H9 (cell line): ENCODE data around the gene BIRC7. TPM values are rescaled to one million over a fixed set of nuclear protein-coding genes. Genes with fewer than 3 reads are reported as not detected.

Experiments used
- DNase-seq: peaks from one replicate; pipeline ENCODE4 v3.0.0-alpha.2; 2017
- H2AFZ ChIP-seq: one replicate; pipeline ENCODE4 v1.6.1; 2013; ENCODE audit warnings: mild to moderate bottlenecking, low read length, control low read depth, moderate library complexity
- H2AK5ac ChIP-seq: 2 replicates; pipeline ENCODE4 v1.6.1; 2013; ENCODE audit warnings: low read length, control low read depth, mixed read lengths; ENCODE audit not compliant: insufficient read length
- H2BK120ac ChIP-seq: one replicate; pipeline ENCODE4 v1.6.1; 2013; ENCODE audit warnings: low read depth, mild to moderate bottlenecking, low read length, control low read depth, inconsistent platforms; ENCODE audit not compliant: poor library complexity, severe bottlenecking
- H2BK12ac ChIP-seq: 2 replicates; pipeline ENCODE4 v1.6.1; 2013; ENCODE audit warnings: low read length, control low read depth, mixed read lengths, low read depth; ENCODE audit not compliant: insufficient read length
- H2BK15ac ChIP-seq: 2 replicates; pipeline ENCODE4 v1.6.1; 2013; ENCODE audit warnings: low read depth, low read length, control low read depth
- H2BK20ac ChIP-seq: one replicate; pipeline ENCODE4 v1.6.1; 2013; ENCODE audit warnings: low read depth, mild to moderate bottlenecking, low read length, control low read depth, inconsistent platforms; ENCODE audit not compliant: poor library complexity, severe bottlenecking
- H2BK5ac ChIP-seq: 2 replicates; pipeline ENCODE4 v1.6.1; 2013; ENCODE audit warnings: low read length, control low read depth, mixed read lengths; ENCODE audit not compliant: insufficient read length
- H3K14ac ChIP-seq: 2 replicates; pipeline ENCODE4 v1.6.1; 2013; ENCODE audit warnings: low read length, control low read depth; ENCODE audit not compliant: insufficient read depth
- H3K18ac ChIP-seq: 2 replicates; pipeline ENCODE4 v1.6.1; 2013; ENCODE audit warnings: low read depth, mild to moderate bottlenecking, mixed read lengths, low read length, control low read depth; ENCODE audit not compliant: insufficient read length
- H3K23ac ChIP-seq: 2 replicates; pipeline ENCODE4 v1.6.1; 2013; ENCODE audit warnings: low read length, control low read depth, mixed read lengths, low read depth; ENCODE audit not compliant: insufficient read length
- H3K23me2 ChIP-seq: 2 replicates; pipeline ENCODE4 v1.6.1; 2013; ENCODE audit warnings: low read depth, mild to moderate bottlenecking, mixed read lengths, low read length, control low read depth; ENCODE audit not compliant: insufficient read length, poor library complexity, severe bottlenecking
- H3K27ac ChIP-seq: 2 replicates; pipeline ENCODE4 v1.5.1; 2013; ENCODE audit warnings: low read length, control low read depth, mixed read lengths, low read depth; ENCODE audit not compliant: insufficient read length
- H3K27me3 ChIP-seq: 2 replicates; pipeline ENCODE4 v1.6.1; 2013; ENCODE audit warnings: low read length, control low read depth, inconsistent platforms; ENCODE audit not compliant: insufficient read depth
- H3K4ac ChIP-seq: 2 replicates; pipeline ENCODE4 v1.6.1; 2013; ENCODE audit warnings: low read depth, mild to moderate bottlenecking, control low read depth, inconsistent platforms, low read length, moderate library complexity
- H3K4me1 ChIP-seq: 2 replicates; pipeline ENCODE4 v1.6.1; 2013; ENCODE audit warnings: low read length, control low read depth, inconsistent platforms; ENCODE audit not compliant: insufficient read depth
- H3K4me2 ChIP-seq: 2 replicates; pipeline ENCODE4 v1.6.1; 2013; ENCODE audit warnings: low read length, control low read depth, mixed read lengths; ENCODE audit not compliant: insufficient read length, insufficient read depth
- H3K56ac ChIP-seq: 2 replicates; pipeline ENCODE4 v1.6.1; 2013; ENCODE audit warnings: low read depth, mild to moderate bottlenecking, mixed read lengths, low read length, control low read depth; ENCODE audit not compliant: insufficient read length
- H3K79me1 ChIP-seq: 2 replicates; pipeline ENCODE4 v1.6.1; 2013; ENCODE audit warnings: low read depth, mild to moderate bottlenecking, moderate library complexity, low read length, control low read depth, inconsistent platforms; ENCODE audit not compliant: insufficient read depth, poor library complexity, severe bottlenecking
- H3K79me2 ChIP-seq: 2 replicates; pipeline ENCODE4 v1.6.1; 2013; ENCODE audit warnings: low read length, control low read depth, inconsistent platforms; ENCODE audit not compliant: insufficient read depth
- H3K9ac ChIP-seq: 2 replicates; pipeline ENCODE4 v1.6.1; 2013; ENCODE audit warnings: low read length, control low read depth, mixed read lengths; ENCODE audit not compliant: insufficient read length; ENCODE audit errors: extremely low read depth
- H3K9me3 ChIP-seq: one replicate; pipeline ENCODE4 v1.6.1; 2013; ENCODE audit warnings: low read depth, low read length, inconsistent platforms; ENCODE audit not compliant: control insufficient read depth
- H3T11ph ChIP-seq: one replicate; pipeline ENCODE4 v1.6.1; 2013; ENCODE audit warnings: mild to moderate bottlenecking, low read length, control low read depth, inconsistent platforms
- H4K20me1 ChIP-seq: one replicate; pipeline ENCODE4 v1.6.1; 2013; ENCODE audit not compliant: control insufficient read depth, insufficient read length, insufficient read depth
- H4K5ac ChIP-seq: 2 replicates; pipeline ENCODE4 v1.6.1; 2013; ENCODE audit warnings: low read depth, mild to moderate bottlenecking, mixed read lengths, low read length, control low read depth; ENCODE audit not compliant: insufficient read length
- H4K8ac ChIP-seq: replicated peaks from 2 replicates; pipeline ENCODE4 v1.6.1; 2013; ENCODE audit warnings: low read length, control low read depth, mixed read lengths, low read depth; ENCODE audit not compliant: insufficient read length
- H4K91ac ChIP-seq: 2 replicates; pipeline ENCODE4 v1.6.1; 2013; ENCODE audit warnings: low read depth, mild to moderate bottlenecking, moderate library complexity, mixed read lengths, low read length, control low read depth; ENCODE audit not compliant: insufficient read length
- H3K27ac Mint-ChIP-seq, 3 experiments: 2 replicates in 2 of 3; 3 replicates in 1 of 3; pipeline ENCODE4 v1.8.0; 2020 to 2021; ENCODE audit warnings: mixed read lengths in 3 of 3, mild to moderate bottlenecking in 1 of 3, moderate library complexity in 1 of 3
- H3K27me3 Mint-ChIP-seq: 2 replicates; pipeline ENCODE4 v1.8.0; 2021; ENCODE audit warnings: low read depth, mild to moderate bottlenecking, moderate library complexity, mixed read lengths
- H3K36me3 Mint-ChIP-seq, 3 experiments: 2 replicates in 2 of 3; 3 replicates in 1 of 3; pipeline ENCODE4 v1.8.0; 2020 to 2021; ENCODE audit warnings: low read depth in 3 of 3, mixed read lengths in 3 of 3; ENCODE audit not compliant: insufficient read depth in 1 of 3
- H3K4me1 Mint-ChIP-seq, 2 experiments: 2 replicates each; pipeline ENCODE4 v1.8.0; 2020; ENCODE audit warnings: mixed read lengths in 2 of 2
- H3K4me3 Mint-ChIP-seq, 2 experiments: 2 replicates in 1 of 2; 3 replicates in 1 of 2; pipeline ENCODE4 v1.8.0; 2020 to 2021; ENCODE audit warnings: mild to moderate bottlenecking in 2 of 2, mixed read lengths in 2 of 2, moderate library complexity in 1 of 2
- H3K9me3 Mint-ChIP-seq, 2 experiments: 2 replicates in 1 of 2; 3 replicates in 1 of 2; pipeline ENCODE4 v1.8.0; 2020; ENCODE audit warnings: mild to moderate bottlenecking in 2 of 2, mixed read lengths in 2 of 2, moderate library complexity in 1 of 2
- CTCF ChIP-seq: fragments of 200-600 bp; sonication (generic); conservative IDR thresholded peaks from 3 replicates; pipeline ENCODE4 v1.8.0; 2021; ENCODE audit warnings: antibody characterized with exemption, mild to moderate bottlenecking
- WGBS: extraction: QIAGEN DNeasy Blood & Tissue Kit; methylation state at CpG from one replicate; pipeline ENCODE4 v1.1.7; 2013; ENCODE audit warnings: missing lambda C conversion rate, low lambda C conversion rate, mixed read lengths; ENCODE audit not compliant: insufficient read length; ENCODE audit errors: extremely low coverage; 5-methylcytosine and 5-hydroxymethylcytosine counted together
- total RNA-seq: library from RNA; stranded (reverse); gene quantifications from 2 replicates; pipeline ENCODE4 v1.2.1, GENCODE V29; 2021

The BIRC7 gene
- total RNA-seq, 1 experiment from 2014 or later, result not detected

GRCh38 chr20:63198606-63199005 is 37.1 kb upstream of the BIRC7 start:
- Histone ChIP-seq H3K27me3 (no peaks in the 10 kb centered on the region), H3K23ac (no peak overlapping the region), H4K20me1 (no peaks in the 10 kb centered on the region), H3K18ac (no peak overlapping the region), H3K56ac (no peak overlapping the region), H3T11ph (no peak overlapping the region), H2BK120ac (no peak overlapping the region), H4K8ac (no peak overlapping the region), H2BK5ac (no peak overlapping the region), H3K27ac (no peak overlapping the region), H2BK15ac (no peak overlapping the region), H3K14ac (no peak overlapping the region), H3K4ac (no peak overlapping the region), H3K9ac (no peak overlapping the region), H4K5ac (no peak overlapping the region), H3K23me2 (no peaks in the 10 kb centered on the region), H2AK5ac (no peak overlapping the region), H2AFZ (no peak overlapping the region), H3K9me3 (no peaks in the 10 kb centered on the region), H3K4me1 (no peaks in the 10 kb centered on the region), H2BK12ac (no peak overlapping the region), H3K79me1 (peaks cover 9% of the 10 kb centered on the region), H3K79me2 (peaks cover 15% of the 10 kb centered on the region; the same call in 1 of the 2 replicates), H2BK20ac (no peak overlapping the region), H3K4me2 (no peak overlapping the region), H4K91ac (no peak overlapping the region)
- H3K4me1 Mint-ChIP-seq, result peaks cover 20 to 29% of the 10 kb centered on the region in 2 experiments
- peaks cover 15 to 75% (median 70%) of the 10 kb centered on the region in 3 experiments; a peak in 6 of 7 replicates for H3K36me3 Mint-ChIP-seq
- no CpG with 5 or more reads among the region's 7 CpGs for WGBS
- H3K4me3 Mint-ChIP-seq, result no peak overlapping the region
- no peak for TF ChIP-seq CTCF
- no peaks in the 10 kb centered on the region; the same call in 1 of the 2 replicates for H3K27me3 Mint-ChIP-seq
- DNase-seq, result no peak
- no peaks in the 10 kb centered on the region for H3K9me3 Mint-ChIP-seq
- peak overlapping the region in 1 of 3 experiments; percentile 39; a peak in 1 of 7 replicates for H3K27ac Mint-ChIP-seq
